IMR-90 (cell line): ENCODE data around the gene BCL2L12. TPM values are rescaled to one million over a fixed set of nuclear protein-coding genes. Genes with fewer than 3 reads are reported as not detected.

Experiments
- ATAC-seq: fragments of 200-7000 bp; cut with Tn5 transposase; 2 replicates; pipeline ENCODE4 v1.9.1; 2020; ENCODE audit warnings: low read depth, mild to moderate bottlenecking, moderate library complexity
- BruUV-seq: library from RNA; stranded (reverse); fragments of 400-500 nt; replicated peaks from 2 replicates; lab custom pipeline; 2021; lab: Mats Ljungman, UMichigan
- CTCF ChIA-PET: fragments of 300-600 bp; formaldehyde crosslinking; extraction: SDS; loops from one replicate; lab custom pipeline; 2021; ENCODE audit warnings: antibody characterized with exemption; lab: Yijun Ruan, JAX
- POLR2A ChIA-PET: fragments of 300-600 bp; sonication (Branson Sonifier 250); formaldehyde crosslinking; loops from one replicate; lab custom pipeline; 2022; ENCODE audit warnings: antibody characterized with exemption; ENCODE audit not compliant: unreplicated experiment; lab: Charles Lee
- DNase-seq: peaks from one replicate; pipeline ENCODE4 v3.0.0; 2013
- H2AFZ ChIP-seq: replicated peaks from 2 replicates; pipeline ENCODE3; 2013; ENCODE audit warnings: low read length, mild to moderate bottlenecking; ENCODE audit not compliant: poor library complexity
- H2AK5ac ChIP-seq: 2 replicates; pipeline ENCODE4 v1.6.1; 2013; ENCODE audit warnings: low read depth, low read length, inconsistent platforms
- H2AK9ac ChIP-seq: replicated peaks from 2 replicates; pipeline ENCODE3; 2013; ENCODE audit warnings: mild to moderate bottlenecking, low read depth, low read length, moderate library complexity; ENCODE audit not compliant: poor library complexity
- H2BK120ac ChIP-seq: 2 replicates; pipeline ENCODE4 v1.6.1; 2013; ENCODE audit warnings: low read depth, low read length, inconsistent platforms
- H2BK15ac ChIP-seq: 3 replicates; pipeline ENCODE4 v1.6.1; 2013; ENCODE audit warnings: low read depth, low read length, inconsistent platforms
- H2BK20ac ChIP-seq: 2 replicates; pipeline ENCODE4 v1.6.1; 2013; ENCODE audit warnings: low read depth, mild to moderate bottlenecking, inconsistent platforms, low read length, moderate library complexity
- H2BK5ac ChIP-seq: 2 replicates; pipeline ENCODE4 v1.6.1; 2013; ENCODE audit warnings: mild to moderate bottlenecking, low read depth, low read length, inconsistent platforms; ENCODE audit not compliant: poor library complexity, severe bottlenecking
- H3K14ac ChIP-seq: replicated peaks from 2 replicates; pipeline ENCODE4 v1.6.1; 2013; ENCODE audit warnings: low read depth, low read length, inconsistent platforms
- H3K18ac ChIP-seq: 2 replicates; pipeline ENCODE4 v1.6.1; 2013; ENCODE audit warnings: low read depth, low read length, control low read depth
- H3K23ac ChIP-seq: 2 replicates; pipeline ENCODE4 v1.6.1; 2013; ENCODE audit warnings: low read depth, low read length, inconsistent platforms
- H3K27ac ChIP-seq: 2 replicates; pipeline ENCODE4 v1.5.1; 2013; ENCODE audit warnings: mild to moderate bottlenecking, control low read depth, low read length; ENCODE audit not compliant: insufficient read depth
- H3K27me3 ChIP-seq: 2 replicates; pipeline ENCODE4 v1.6.1; 2013; ENCODE audit warnings: low read length; ENCODE audit not compliant: control insufficient read depth, insufficient read depth
- H3K36me3 ChIP-seq: 2 replicates; pipeline ENCODE4 v1.6.1; 2013; ENCODE audit warnings: low read length, mixed read lengths; ENCODE audit not compliant: control insufficient read depth, insufficient read depth
- H3K4ac ChIP-seq: 2 replicates; pipeline ENCODE4 v1.6.1; 2013; ENCODE audit warnings: low read depth, low read length, inconsistent platforms
- H3K4me1 ChIP-seq: 2 replicates; pipeline ENCODE4 v1.6.1; 2013; ENCODE audit warnings: low read length, mixed read lengths; ENCODE audit not compliant: control insufficient read depth, insufficient read depth
- H3K4me2 ChIP-seq: 2 replicates; pipeline ENCODE4 v1.6.1; 2013; ENCODE audit warnings: low read depth, mild to moderate bottlenecking, control low read depth, low read length, moderate library complexity
- H3K4me3 ChIP-seq: 2 replicates; pipeline ENCODE4 v1.5.1; 2013; ENCODE audit warnings: low read depth, mild to moderate bottlenecking, control low read depth, low read length, moderate library complexity; ENCODE audit not compliant: insufficient read depth
- H3K56ac ChIP-seq: 2 replicates; pipeline ENCODE4 v1.6.1; 2013; ENCODE audit warnings: low read length, inconsistent platforms; ENCODE audit not compliant: insufficient read depth; ENCODE audit errors: extremely low read depth
- H3K79me1 ChIP-seq, 2 experiments: 2 replicates each; pipeline ENCODE4 v1.6.1; 2013; ENCODE audit warnings: low read length in 2 of 2, inconsistent platforms in 1 of 2, low read depth in 1 of 2
- H3K9ac ChIP-seq: 2 replicates; pipeline ENCODE4 v1.6.1; 2013; ENCODE audit warnings: low read depth, low read length, control low read depth
- H3K9me1 ChIP-seq: 2 replicates; pipeline ENCODE4 v1.6.1; 2013; ENCODE audit warnings: low read length, inconsistent platforms; ENCODE audit not compliant: insufficient read depth
- H3K9me3 ChIP-seq: 2 replicates; pipeline ENCODE4 v1.6.1; 2013; ENCODE audit warnings: low read length; ENCODE audit not compliant: control insufficient read depth, insufficient read depth
- H4K20me1 ChIP-seq: 2 replicates; pipeline ENCODE4 v1.6.1; 2013; ENCODE audit warnings: low read length, inconsistent platforms; ENCODE audit not compliant: insufficient read depth
- H4K5ac ChIP-seq: 2 replicates; pipeline ENCODE4 v1.6.1; 2013; ENCODE audit warnings: mild to moderate bottlenecking, low read depth, low read length, control low read depth
- H4K8ac ChIP-seq, 2 experiments: 2 replicates each; pipeline ENCODE4 v1.6.1; 2013; ENCODE audit warnings: low read depth in 2 of 2, low read length in 2 of 2, control low read depth in 1 of 2, inconsistent platforms in 1 of 2
- H4K91ac ChIP-seq: 2 replicates; pipeline ENCODE4 v1.6.1; 2013; ENCODE audit warnings: low read depth, low read length, inconsistent platforms; ENCODE audit not compliant: insufficient read depth
- CHD1 ChIP-seq: IDR thresholded peaks from 2 replicates; pipeline ENCODE4 v1.6.1; 2012; ENCODE audit warnings: low read depth, low read length, improper control_type of control experiment
- FOS ChIP-seq: fragments of 150-350 bp; IDR thresholded peaks from 2 replicates; pipeline ENCODE4 v1.6.1; 2016; ENCODE audit warnings: low read depth, low read length
- MAFK ChIP-seq: IDR thresholded peaks from 2 replicates; pipeline ENCODE4 v1.6.1; 2012; ENCODE audit warnings: low read depth, low read length, improper control_type of control experiment
- NFE2L2 ChIP-seq: fragments of 150-350 bp; IDR thresholded peaks from 2 replicates; pipeline ENCODE4 v1.6.1; 2016; ENCODE audit warnings: low read depth, mild to moderate bottlenecking, low read length
- RAD21 ChIP-seq: IDR thresholded peaks from 2 replicates; pipeline ENCODE4 v1.6.1; 2012; ENCODE audit warnings: low read length, improper control_type of control experiment
- RCOR1 ChIP-seq: IDR thresholded peaks from 2 replicates; pipeline ENCODE4 v1.6.1; 2012; ENCODE audit warnings: mild to moderate bottlenecking, low read length, improper control_type of control experiment; ENCODE audit not compliant: insufficient replicate concordance
- WGBS, 2 experiments: methylation state at CpG; one replicate each; pipeline versions ENCODE4 v1.1.5 to v1.1.7; 2013; ENCODE audit warnings: missing lambda C conversion rate in 2 of 2; ENCODE audit not compliant: insufficient read length in 1 of 2; ENCODE audit errors: extremely low coverage in 2 of 2; 5-methylcytosine and 5-hydroxymethylcytosine counted together
- dilution Hi-C: fragments of 300-500 bp; cut with HindIII; formaldehyde crosslinking; loops from one replicate; pipeline ENCODE4 v1.14.3; 2018; ENCODE audit warnings: low sequenced_read_pairs; ENCODE audit not compliant: unreplicated experiment
- in situ Hi-C: fragments of 300-500 bp; cut with MboI; formaldehyde crosslinking; loops from 3 replicates; pipeline ENCODE4 v1.14.3; 2019; ENCODE audit warnings: low sequenced_read_pairs, inconsistent platforms, mixed read lengths
- intact Hi-C: fragments of 100-400 bp; cut with micrococcal nuclease; formaldehyde crosslinking; loops from 2 replicates; pipeline ENCODE4 v1.10.0; 2022
- polyA plus RNA-seq, 3 experiments: library from polyadenylated mRNA; depleted of rRNA; stranded (reverse); fragments of >200 nt; gene quantifications; 2 replicates each; pipeline ENCODE4 v1.2.3, GENCODE V29; 2012; ENCODE audit warnings: low replicate concordance in 1 of 3
- total RNA-seq: library from RNA; depleted of rRNA; stranded (reverse); fragments of >200 nt; gene quantifications from 2 replicates; pipeline ENCODE4 v1.2.3, GENCODE V29; 2012

Gene BCL2L12
- total and polyA plus RNA-seq, 2 of the 4 experiments (the other 2 are of a cell fraction) = 3.9 to 32.6 TPM

- no peak overlapping the region for H3K9ac ChIP-seq
- no peak overlapping the region for H2BK15ac ChIP-seq
- no peak overlapping the region for H3K18ac ChIP-seq
- WGBS, 2 experiments = no CpG with 5 or more reads among the region's 6 CpGs
- H3K9me3 ChIP-seq = no peaks in the 10 kb centered on the region
- 0 out of 2 replicates have a peak, but pooled peaks cover 3% of the 10 kb centered on the region for H3K9me1 ChIP-seq
- peaks cover 2% of the 10 kb centered on the region; the same call in 1 of the 2 replicates for H3K4me1 ChIP-seq
- H3K27me3 ChIP-seq = no peaks in the 10 kb centered on the region
- H3K4me3 ChIP-seq = no peak overlapping the region
- no peak overlapping the region for H3K56ac ChIP-seq
- in situ Hi-C loops = no loop called here
- no peak overlapping the region for H3K27ac ChIP-seq
- H2BK5ac ChIP-seq = no peak overlapping the region
- H3K4ac ChIP-seq = no peak overlapping the region
- ChIA-PET POLR2A (no interaction called here), CTCF (no interaction called here)
- H4K5ac ChIP-seq = no peak overlapping the region
- H3K79me1 ChIP-seq = peaks cover 6 to 19% of the 10 kb centered on the region in 2 experiments; a peak in 3 of 4 replicates
- H2AK9ac ChIP-seq = no peak overlapping the region
- peaks cover 17% of the 10 kb centered on the region for H3K36me3 ChIP-seq
- H2AFZ ChIP-seq = no peak overlapping the region
- H2BK20ac ChIP-seq = no peak overlapping the region
- intact Hi-C loops = no loop called here
- ATAC-seq = no peak
- H3K14ac ChIP-seq = no peak overlapping the region
- H2BK120ac ChIP-seq = no peak overlapping the region
- no peak overlapping the region for H3K4me2 ChIP-seq
- no peak for DNase-seq
- no peak overlapping the region for H2AK5ac ChIP-seq
- no peak overlapping the region for H4K8ac ChIP-seq
- no peak overlapping the region for H3K23ac ChIP-seq
- TF ChIP-seq NFE2L2 (no peak), RCOR1 (no peak), RAD21 (no peak), CHD1 (no peak), MAFK (no peak), FOS (no peak)
- dilution Hi-C loops = no loop called here
- H4K20me1 ChIP-seq = no peaks in the 10 kb centered on the region
- no peak overlapping the region for H4K91ac ChIP-seq
- no TSS peak for BruUV-seq
These were observed 30.4 kb downstream of the BCL2L12 start for GRCh38 chr19:49696115-49696514.
